Astrocyte of the cerebellum (primary cell): ENCODE measurements around the gene ACSF3.

Experiments
- DNase-seq: peaks from one replicate; pipeline ENCODE4 v3.0.0-alpha.2; 2011; ENCODE audit warnings: low read depth
- H3K4me3 ChIP-seq: 2 replicates; pipeline ENCODE4 v1.5.1; 2011; ENCODE audit warnings: mild to moderate bottlenecking, low read depth, low read length, moderate library complexity
- in situ Hi-C: cut with HindIII; loops from 2 replicates; pipeline ENCODE4 v1.10.0; 2017; ENCODE audit warnings: low sequenced_read_pairs
- TF ChIP-seq, protein P1 (sequence below): IDR thresholded peaks from 2 replicates; pipeline ENCODE4 v1.5.1; 2012; ENCODE audit warnings: low read length, low read depth, moderate library complexity, mild to moderate bottlenecking; ENCODE audit errors: missing control alignments

The ACSF3 gene

DNA sequence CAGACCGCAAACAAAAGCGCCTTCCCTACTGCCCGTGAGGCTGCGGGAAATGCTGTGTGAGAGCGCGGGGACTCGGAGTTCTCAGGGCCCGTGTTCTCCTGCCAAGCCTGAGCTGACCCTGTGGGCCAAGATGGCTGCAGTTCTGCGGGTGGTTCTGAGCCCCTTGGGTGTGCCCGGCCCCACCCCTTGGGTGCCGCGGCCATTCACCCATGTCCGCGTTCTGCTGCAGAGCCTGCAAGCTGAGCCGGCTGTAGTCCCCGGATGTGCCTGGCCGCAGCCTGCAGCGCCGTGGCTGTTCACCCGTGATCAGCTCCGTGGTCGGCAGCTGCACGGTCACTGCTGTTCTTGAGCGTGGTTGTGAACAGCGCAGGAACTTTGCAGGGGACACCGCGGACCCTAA lies 20.0 kb downstream of the ACSF3 start:
- in situ Hi-C loops, result no loop called here
- no peak for DNase-seq
- TF ChIP-seq, protein P1, sequence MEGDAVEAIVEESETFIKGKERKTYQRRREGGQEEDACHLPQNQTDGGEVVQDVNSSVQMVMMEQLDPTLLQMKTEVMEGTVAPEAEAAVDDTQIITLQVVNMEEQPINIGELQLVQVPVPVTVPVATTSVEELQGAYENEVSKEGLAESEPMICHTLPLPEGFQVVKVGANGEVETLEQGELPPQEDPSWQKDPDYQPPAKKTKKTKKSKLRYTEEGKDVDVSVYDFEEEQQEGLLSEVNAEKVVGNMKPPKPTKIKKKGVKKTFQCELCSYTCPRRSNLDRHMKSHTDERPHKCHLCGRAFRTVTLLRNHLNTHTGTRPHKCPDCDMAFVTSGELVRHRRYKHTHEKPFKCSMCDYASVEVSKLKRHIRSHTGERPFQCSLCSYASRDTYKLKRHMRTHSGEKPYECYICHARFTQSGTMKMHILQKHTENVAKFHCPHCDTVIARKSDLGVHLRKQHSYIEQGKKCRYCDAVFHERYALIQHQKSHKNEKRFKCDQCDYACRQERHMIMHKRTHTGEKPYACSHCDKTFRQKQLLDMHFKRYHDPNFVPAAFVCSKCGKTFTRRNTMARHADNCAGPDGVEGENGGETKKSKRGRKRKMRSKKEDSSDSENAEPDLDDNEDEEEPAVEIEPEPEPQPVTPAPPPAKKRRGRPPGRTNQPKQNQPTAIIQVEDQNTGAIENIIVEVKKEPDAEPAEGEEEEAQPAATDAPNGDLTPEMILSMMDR, result no peak
- no peak overlapping the region for H3K4me3 ChIP-seq

DNA sequence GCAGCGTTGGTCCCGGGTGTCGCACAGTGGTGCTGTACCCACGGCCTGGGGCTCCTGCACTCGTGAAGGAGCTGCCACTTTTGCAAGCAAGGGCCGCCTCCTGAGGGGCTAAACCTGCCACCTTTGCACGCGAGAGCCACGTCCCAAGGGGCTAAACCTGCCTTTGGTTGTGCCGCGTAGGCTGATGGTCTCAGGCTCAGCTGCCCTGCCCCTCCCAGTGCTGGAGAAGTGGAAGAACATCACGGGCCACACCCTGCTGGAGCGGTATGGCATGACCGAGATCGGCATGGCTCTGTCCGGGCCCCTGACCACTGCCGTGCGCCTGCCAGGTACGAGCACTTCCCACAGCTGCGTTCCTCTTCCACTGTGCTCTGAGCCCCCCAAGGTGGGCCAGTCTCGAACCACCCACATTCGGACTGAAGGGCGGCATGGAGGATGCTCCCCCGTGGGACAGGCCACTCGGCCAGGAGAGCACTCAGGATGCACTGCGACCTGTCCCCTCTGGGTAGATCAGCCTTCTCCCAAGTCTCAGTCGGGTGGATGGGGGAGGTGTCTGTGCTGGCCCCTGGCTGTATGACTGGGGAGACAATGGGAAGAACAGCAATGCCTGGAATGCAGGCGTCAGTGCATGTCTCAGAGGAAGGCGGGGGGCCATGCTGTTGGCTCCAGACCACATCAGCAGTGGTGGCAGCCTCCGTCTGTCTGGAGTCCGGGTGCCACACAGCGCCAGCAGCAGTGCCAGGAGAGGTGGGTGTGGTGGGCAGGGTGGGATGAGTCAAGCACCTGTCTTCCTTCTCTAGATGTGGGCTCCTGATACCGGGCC lies 20.7 kb downstream of the ACSF3 start:
- in situ Hi-C loops, result no loop called here
- TF ChIP-seq, protein P1, result no peak
- DNase-seq, result no peak
- no peak overlapping the region for H3K4me3 ChIP-seq

DNA sequence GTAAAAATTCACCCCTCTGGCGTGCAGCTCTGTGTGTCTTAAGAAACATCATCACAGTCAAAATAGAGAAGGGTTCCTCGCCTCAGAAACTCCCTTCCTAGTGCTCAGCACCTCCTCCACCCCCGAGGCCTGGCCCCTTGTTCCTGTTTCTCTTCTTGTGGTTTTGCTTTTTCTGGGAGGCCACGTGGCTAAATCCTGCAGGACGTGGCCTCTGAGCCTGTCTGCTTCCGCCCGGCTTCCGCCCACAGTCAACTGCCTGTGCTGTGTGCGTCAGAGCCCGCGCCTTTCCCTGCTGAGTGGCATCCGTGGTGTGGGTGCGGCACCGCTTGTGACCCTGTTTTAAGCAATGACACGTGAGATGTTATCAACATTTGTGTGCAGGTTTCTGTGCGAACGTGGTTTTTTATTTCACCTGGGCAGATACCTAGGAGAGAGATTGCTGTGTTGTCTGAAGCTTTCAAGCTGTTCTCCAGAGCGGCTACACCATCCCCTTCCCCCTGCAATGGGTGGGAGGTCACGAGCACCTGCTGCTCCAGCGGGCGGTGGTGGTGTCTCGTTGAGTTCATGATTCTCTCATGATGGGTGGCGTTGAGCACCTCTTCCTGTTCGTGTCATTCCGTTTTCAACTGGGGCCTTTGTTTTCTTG lies 21.7 kb downstream of the ACSF3 start:
- DNase-seq, result no peak
- TF ChIP-seq, protein P1, result no peak
- H3K4me3 ChIP-seq, result no peak overlapping the region

GRCh38 chr16:89116341-89117226 lies 22.9 kb downstream of the ACSF3 start:
- TF ChIP-seq, protein P1, result no peak
- in situ Hi-C loops, result loop anchor here (5.0 kb wide), 1 partner anchor 86 kb away; the partner anchor contains the start of gene SLC22A31
- no peak overlapping the region for H3K4me3 ChIP-seq
- no peak for DNase-seq

More for the DNA sequence above, 21.7 kb downstream of the ACSF3 start:
- in situ Hi-C loops, result loop anchor here (5.0 kb wide), 1 partner anchor 87 kb away; the partner anchor contains the start of gene SLC22A31

GRCh38 chr16:89117227-89117974 lies 23.7 kb downstream of the ACSF3 start:
- in situ Hi-C loops, result loop anchor here (5.0 kb wide), 1 partner anchor 85 kb away; the partner anchor contains the start of gene SLC22A31
- TF ChIP-seq, protein P1, result no peak
- no peak for DNase-seq
- H3K4me3 ChIP-seq, result no peak overlapping the region

DNA sequence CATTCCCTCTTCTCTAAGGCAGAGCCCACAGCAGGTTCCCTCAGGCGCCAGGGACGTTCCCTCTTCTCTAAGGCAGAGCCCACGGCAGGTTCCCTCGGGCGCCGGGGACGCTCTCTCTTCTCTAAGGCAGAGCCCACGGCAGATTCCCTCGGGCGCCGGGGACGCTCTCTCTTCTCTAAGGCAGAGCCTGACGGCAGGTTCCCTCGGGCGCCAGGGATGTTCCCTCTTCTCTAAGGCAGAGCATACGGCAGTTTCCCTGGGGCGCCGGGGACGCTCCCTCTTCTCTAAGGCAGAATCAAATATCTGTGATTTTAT lies 24.3 kb downstream of the ACSF3 start:
- no peak overlapping the region for H3K4me3 ChIP-seq
- no peak for DNase-seq
- in situ Hi-C loops, result loop anchor here (5.0 kb wide), 1 partner anchor 84 kb away; the partner anchor contains the start of gene SLC22A31
- TF ChIP-seq, protein P1, result no peak
